SK-N-SH (cell line): ENCODE data around the gene TTLL12. TPM values are rescaled to one million over a fixed set of nuclear protein-coding genes. Genes with fewer than 3 reads are reported as not detected.

Experiments
- CTCF ChIA-PET: fragments of 300-600, 350-600 bp; formaldehyde crosslinking; extraction: SDS; loops from one replicate; lab custom pipeline; 2021; lab: Yijun Ruan, JAX
- POLR2A ChIA-PET: fragments of 350-600 bp; sonication (Branson Sonifier 250); formaldehyde crosslinking; extraction: SDS; loops from one replicate; lab custom pipeline; 2020; ENCODE audit warnings: antibody characterized with exemption, inconsistent platforms; lab: Yijun Ruan, JAX
- DNase-seq: peaks from one replicate; pipeline ENCODE4 v3.0.0; 2012
- H2AFZ ChIP-seq: fragments of 200-600 bp; sonication (generic); 2 replicates; pipeline ENCODE4 v1.8.1; 2016; ENCODE audit warnings: antibody characterized with exemption, mild to moderate bottlenecking, low read depth
- H3F3A ChIP-seq: fragments of 200-600 bp; sonication (generic); replicated peaks from 2 replicates; pipeline ENCODE3; 2016; ENCODE audit warnings: antibody characterized with exemption, mild to moderate bottlenecking; ENCODE audit not compliant: insufficient read depth
- H3K27ac ChIP-seq, 2 experiments: fragments of 200-500 bp in 1 of 2; fragments of 200-600 bp in 1 of 2; sonication (Bioruptor generic) in 1 of 2; sonication (generic), shearing (Covaris generic) in 1 of 2; 2 replicates each; pipeline versions ENCODE4 v1.5.1 to v1.6.1; 2014 to 2016; ENCODE audit warnings: low read depth in 2 of 2, inconsistent platforms in 1 of 2, low read length in 1 of 2, mild to moderate bottlenecking in 1 of 2, mixed read lengths in 1 of 2
- H3K27me3 ChIP-seq: fragments of 200-600 bp; sonication (generic), shearing (Covaris generic); 2 replicates; pipeline ENCODE4 v1.6.1; 2016; ENCODE audit warnings: mixed run types; ENCODE audit not compliant: insufficient read depth
- H3K36me3 ChIP-seq, 2 experiments: fragments of 200-500 bp in 1 of 2; fragments of 200-600 bp in 1 of 2; sonication (Bioruptor generic) in 1 of 2; sonication (generic) in 1 of 2; replicated peaks in 1 of 2; 2 replicates each; pipeline versions ENCODE3 to v1.5.1; 2014 to 2016; ENCODE audit warnings: low read length in 1 of 2, mild to moderate bottlenecking in 1 of 2; ENCODE audit not compliant: insufficient read depth in 2 of 2, control insufficient read depth in 1 of 2
- H3K4me1 ChIP-seq, 2 experiments: fragments of 200-500 bp in 1 of 2; fragments of 200-600 bp in 1 of 2; sonication (Bioruptor generic) in 1 of 2; sonication (generic), shearing (Covaris generic) in 1 of 2; 2 replicates each; pipeline versions ENCODE4 v1.5.1 to v1.6.1; 2014 to 2016; ENCODE audit warnings: low read depth in 1 of 2, low read length in 1 of 2, mixed run types in 1 of 2; ENCODE audit not compliant: insufficient read depth in 2 of 2, control insufficient read depth in 1 of 2
- H3K4me2 ChIP-seq: fragments of 200-600 bp; sonication (generic), shearing (Covaris generic); 2 replicates; pipeline ENCODE4 v1.6.1; 2017; ENCODE audit warnings: mixed run types
- H3K4me3 ChIP-seq, 2 experiments: fragments of 200-500 bp in 1 of 2; fragments of 200-600 bp in 1 of 2; sonication (Bioruptor generic) in 1 of 2; sonication (generic), shearing (Covaris generic) in 1 of 2; 2 replicates each; pipeline versions ENCODE4 v1.5.1 to v1.8.1; 2014 to 2016; ENCODE audit warnings: low read depth in 2 of 2, inconsistent platforms in 1 of 2, low read length in 1 of 2, mild to moderate bottlenecking in 1 of 2, mixed read lengths in 1 of 2, moderate library complexity in 1 of 2
- H3K79me2 ChIP-seq: fragments of 200-600 bp; sonication (generic); 2 replicates; pipeline ENCODE4 v1.8.1; 2017; ENCODE audit warnings: mild to moderate bottlenecking; ENCODE audit not compliant: insufficient read depth
- H3K9ac ChIP-seq: fragments of 200-600 bp; sonication (generic); 2 replicates; pipeline ENCODE4 v1.6.1; 2017; ENCODE audit warnings: mixed run types
- H3K9me2 ChIP-seq: fragments of 200-600 bp; sonication (generic); 2 replicates; pipeline ENCODE4 v1.6.1; 2017; ENCODE audit warnings: mixed run types
- H3K9me3 ChIP-seq: fragments of 200-600 bp; sonication (generic); 2 replicates; pipeline ENCODE4 v1.6.1; 2017; ENCODE audit warnings: mixed run types, mild to moderate bottlenecking, moderate library complexity
- H4K20me1 ChIP-seq: fragments of 200-600 bp; sonication (generic); 2 replicates; pipeline ENCODE4 v1.6.1; 2017; ENCODE audit warnings: mild to moderate bottlenecking, mixed run types; ENCODE audit not compliant: insufficient read depth
- EP300 ChIP-seq, 2 experiments: IDR thresholded peaks; 2 replicates each; pipeline versions ENCODE4 v1.4.0 to v1.6.1; 2012; ENCODE audit warnings: borderline replicate concordance in 1 of 2, low read depth in 1 of 2, low read length in 1 of 2
- MXI1 ChIP-seq: IDR thresholded peaks from 2 replicates; pipeline ENCODE4 v1.6.1; 2012; ENCODE audit warnings: mild to moderate bottlenecking, low read depth, low read length, improper control_type of control experiment
- WGBS: methylation state at CpG from one replicate; pipeline ENCODE4 v1.1.6; 2017; ENCODE audit warnings: low lambda C conversion rate; 5-methylcytosine and 5-hydroxymethylcytosine counted together
- polyA plus RNA-seq, 3 experiments: library from polyadenylated mRNA; depleted of rRNA; stranded (reverse); fragments of >200 nt; gene quantifications; 2 replicates each; pipeline ENCODE4 v1.2.3, GENCODE V29; 2012

TTLL12 gene
- polyA plus RNA-seq, 1 of the 3 experiments (the other 2 are of a cell fraction), result 11.5 TPM

- CTCF ChIA-PET, result no interaction called here
- whole genome bisulfite sequencing, result 96% methylated on average over 3 of the region's 7 CpGs
- no peak overlapping the region for H3K4me3 ChIP-seq
- no peaks in the 10 kb centered on the region for H3K9me3 ChIP-seq
- H3K27ac ChIP-seq, result no peak overlapping the region
- H3K4me1 ChIP-seq, result no peaks in the 10 kb centered on the region
- H3K9me2 ChIP-seq, result no peaks in the 10 kb centered on the region
- no peak overlapping the region for H3K9ac ChIP-seq
- no peak overlapping the region for H3K4me2 ChIP-seq
- H3F3A ChIP-seq, result no peaks in the 10 kb centered on the region
- no peaks in the 10 kb centered on the region for H3K36me3 ChIP-seq
- no peaks in the 10 kb centered on the region for H4K20me1 ChIP-seq
- TF ChIP-seq MXI1 (no peak), EP300 (IDR thresholded peaks at IDR 0.05; ENCODE audit: borderline replicate concordance in 1 of 2, low read depth in 1 of 2, low read length in 1 of 2) (no peak)
- H3K27me3 ChIP-seq, result no peaks in the 10 kb centered on the region
- H3K79me2 ChIP-seq, result no peaks in the 10 kb centered on the region
- POLR2A ChIA-PET, result no interaction called here
- DNase-seq, result no peak
- H2AFZ ChIP-seq, result no peak overlapping the region
Measured at GRCh38 chr22:43116932-43117331, 70.0 kb downstream of the TTLL12 start.

Other genes starting within 250 kb of the TTLL12 start
- 60.5 and 63.1 TPM in 2 replicates for gene PACSIN2, start 172.0 kb downstream of the TTLL12 start, polyA plus RNA-seq (2012; rRNA removed)
- gene TTLL1, start 97.7 kb downstream of the TTLL12 start, polyA plus RNA-seq (2012; rRNA removed), result 14.0 and 14.3 TPM in 2 replicates
- gene BIK, start 76.4 kb downstream of the TTLL12 start, polyA plus RNA-seq (2012; rRNA removed), result 0.24 and 0.66 TPM in 2 replicates
- gene MCAT, start 43.7 kb downstream of the TTLL12 start, polyA plus RNA-seq (2012; rRNA removed), result 12.0 and 13.1 TPM in 2 replicates
- 156 and 158 TPM in 2 replicates for gene TSPO, start 35.6 kb downstream of the TTLL12 start, polyA plus RNA-seq (2012; rRNA removed)
- 0.06 and 0.56 TPM in 2 replicates for gene SCUBE1, start 156.2 kb upstream of the TTLL12 start, polyA plus RNA-seq (2012; rRNA removed)
- 0.03 and 0.05 TPM in 2 replicates for gene MPPED1, start 224.9 kb upstream of the TTLL12 start, polyA plus RNA-seq (2012; rRNA removed)